RWPE1 (cell line): ENCODE measurements around the gene CLCNKB.

Experiments used
- CTCF ChIA-PET: fragments of 350-600 bp; sonication (Branson Sonifier 250); formaldehyde crosslinking; extraction: SDS; loops from one replicate; lab custom pipeline; 2021; lab: Yijun Ruan, JAX
- POLR2A ChIA-PET: fragments of 400-600 bp; formaldehyde crosslinking; extraction: SDS; loops from one replicate; lab custom pipeline; 2020; ENCODE audit warnings: antibody characterized with exemption; ENCODE audit not compliant: low non-redundant PET; lab: Yijun Ruan, JAX
- DNase-seq: peaks from one replicate; pipeline ENCODE4 v3.0.0; 2012; ENCODE audit warnings: low spot score
- H3K27ac ChIP-seq: fragments of 450-650 bp; 2 replicates; pipeline ENCODE4 v1.5.1; 2017
- CTCF ChIP-seq: fragments of 450-650 bp; conservative IDR thresholded peaks from 2 replicates; pipeline ENCODE4 v1.5.1; 2017; ENCODE audit warnings: low read depth, mild to moderate bottlenecking

The CLCNKB gene

GRCh38 chr1:16076031-16076864 is 32.7 kb downstream of the CLCNKB start:
- ChIA-PET CTCF (interaction anchor here (0.6 to 1.0 kb wide), 4 partner anchors 43 to 219 kb away, joined by 3 to 4 read pairs (median 4); no protein-coding TSS in a partner anchor), POLR2A (no interaction called here)
- TF ChIP-seq CTCF, result no peak
- peak overlapping the region; percentile 73 for H3K27ac ChIP-seq
- DNase-seq, result peak; percentile 85

- ChIA-PET CTCF (interaction anchor here (0.6 kb wide), 1 partner anchor 111 kb away, joined by 3 read pairs; no protein-coding TSS in a partner anchor), POLR2A (no interaction called here)
- peak overlapping the region; percentile 73 for H3K27ac ChIP-seq
- no peak for TF ChIP-seq CTCF
- DNase-seq, result peak; percentile 76
Measured at GRCh38 chr1:16076865-16077238, 33.3 kb downstream of the CLCNKB start.

GRCh38 chr1:16077406-16078245 is 34.0 kb downstream of the CLCNKB start:
- H3K27ac ChIP-seq, result peak overlapping the region; percentile 73
- ChIA-PET POLR2A (no interaction called here), CTCF (interaction anchor here (0.6 to 2.2 kb wide), 9 partner anchors 30 to 393 kb away, joined by 3 to 29 read pairs (median 3); no protein-coding TSS in a partner anchor)
- no peak for TF ChIP-seq CTCF
- no peak for DNase-seq

- ChIA-PET CTCF (interaction anchor here (0.5 to 2.2 kb wide), 36 partner anchors 9 to 1566 kb away, joined by 3 to 29 read pairs (median 4); partner anchors contain the start of gene EPHA2), POLR2A (no interaction called here)
- peak; percentile 60 for DNase-seq
- H3K27ac ChIP-seq, result peak overlapping the region; percentile 67
- peak; percentile 87 for TF ChIP-seq CTCF
Measured at GRCh38 chr1:16078925-16079656, 35.5 kb downstream of the CLCNKB start.

GRCh38 chr1:16080422-16081150 is 37.0 kb downstream of the CLCNKB start:
- no peak for DNase-seq
- peak overlapping the region; percentile 59 for H3K27ac ChIP-seq
- ChIA-PET POLR2A (no interaction called here), CTCF (interaction anchor here (0.6 to 1.4 kb wide), 4 partner anchors 51 to 156 kb away, joined by 3 to 4 read pairs (median 4); no protein-coding TSS in a partner anchor)
- TF ChIP-seq CTCF, result no peak
